ENCODE measurements around the gene PRRG2.

GRCh38 chr19:49631610-49632192, 50.6 kb downstream of the PRRG2 start:
- no peak for TF ChIP-seq FOXM1 (IDR thresholded peaks at IDR 0.05; ENCODE audit: borderline replicate concordance)
- TF ChIP-seq ARNT (IDR thresholded peaks at IDR 0.05), result no peak
- TF ChIP-seq ELF4 (IDR thresholded peaks at IDR 0.05), result no peak
- TF ChIP-seq BHLHE40 (IDR thresholded peaks at IDR 0.05; ENCODE audit: borderline replicate concordance), result no peak
- no peak for TF ChIP-seq L3MBTL2 (conservative IDR thresholded peaks at IDR 0.05)
- TF ChIP-seq TARDBP (IDR thresholded peaks at IDR 0.05), result no peak
- TF ChIP-seq SUZ12 (IDR thresholded peaks at IDR 0.05), result no peak
- TF ChIP-seq CTBP1 (IDR thresholded peaks at IDR 0.05; ENCODE audit: borderline replicate concordance), result no peak
- no peak for TF ChIP-seq FOXA1 (IDR thresholded peaks at IDR 0.05)
- TF ChIP-seq FOXK2 (IDR thresholded peaks at IDR 0.05), result no peak

Measured in HEK293T (cell line).